GM12878 (cell line): ENCODE results near the gene PPP2R2D. TPM values are rescaled to one million over a fixed set of nuclear protein-coding genes. Genes with fewer than 3 reads are reported as not detected.

Source experiments
- ATAC-seq: fragments of 200-7000 bp; cut with Tn5 transposase; 3 replicates; pipeline ENCODE4 v1.9.1; 2020; ENCODE audit warnings: mild to moderate bottlenecking, moderate library complexity
- BruUV-seq: library from RNA; stranded (reverse); fragments of 400-500 nt; replicated peaks from 2 replicates; lab custom pipeline; 2021; lab: Mats Ljungman, UMichigan
- CTCF ChIA-PET: fragments of 300-600 bp; sonication (Branson Sonifier 250); formaldehyde crosslinking; extraction: SDS; loops from one replicate; lab custom pipeline; 2021; ENCODE audit warnings: inconsistent platforms; lab: Yijun Ruan, JAX
- POLR2A ChIA-PET: fragments of 350-600 bp; formaldehyde crosslinking; extraction: SDS; loops from one replicate; lab custom pipeline; 2021; ENCODE audit warnings: inconsistent platforms; lab: Charles Lee
- RAD21 ChIA-PET: fragments of 300-600 bp; sonication (Branson Sonifier 250); formaldehyde crosslinking; loops from one replicate; lab custom pipeline; 2023; ENCODE audit warnings: antibody characterized with exemption; ENCODE audit not compliant: unreplicated experiment; lab: Charles Lee
- SMC1A ChIA-PET: fragments of 300-600 bp; sonication (Branson Sonifier 250); formaldehyde crosslinking; loops from one replicate; lab custom pipeline; 2023; ENCODE audit not compliant: unreplicated experiment, uncharacterized antibody; lab: Charles Lee
- DNase-seq: peaks from one replicate; pipeline ENCODE4 v3.0.0-alpha.2; 2011; ENCODE audit warnings: low read depth, low spot score
- FAIRE-seq: peaks from 3 replicates; lab custom pipeline; 2011; peaks lifted over from hg19 to GRCh38; lab: Jason Lieb, UNC
- H2AFZ ChIP-seq: 2 replicates; pipeline ENCODE4 v1.6.0; 2011; ENCODE audit warnings: low read depth, low read length, control low read depth; ENCODE audit not compliant: control insufficient read depth
- H3K27ac ChIP-seq: 2 replicates; pipeline ENCODE4 v1.5.1; 2011; ENCODE audit warnings: control low read depth; ENCODE audit not compliant: control insufficient read depth, insufficient read depth
- H3K27me3 ChIP-seq, 2 experiments: replicated peaks in 1 of 2; 2 replicates each; pipeline versions ENCODE4 v1.6.0 to v1.6.1; 2011; ENCODE audit warnings: low read length in 1 of 2; ENCODE audit not compliant: control insufficient read depth in 2 of 2, insufficient read depth in 2 of 2
- H3K36me3 ChIP-seq, 2 experiments: 2 replicates each; pipeline ENCODE4 v1.5.1; 2011; ENCODE audit warnings: low read length in 1 of 2; ENCODE audit not compliant: control insufficient read depth in 2 of 2, insufficient read depth in 2 of 2
- H3K4me1 ChIP-seq: 2 replicates; pipeline ENCODE4 v1.6.1; 2011; ENCODE audit warnings: mild to moderate bottlenecking, low read length, moderate library complexity, mixed read lengths; ENCODE audit not compliant: control insufficient read depth, insufficient read depth
- H3K4me2 ChIP-seq: 2 replicates; pipeline ENCODE4 v1.6.0; 2011; ENCODE audit warnings: control low read depth; ENCODE audit not compliant: control insufficient read depth, insufficient read depth
- H3K4me3 ChIP-seq: fragments of 200-600 bp; sonication (generic); 2 replicates; pipeline ENCODE4 v1.5.1; 2016
- H3K79me2 ChIP-seq: 2 replicates; pipeline ENCODE4 v1.6.0; 2011; ENCODE audit warnings: low read length; ENCODE audit not compliant: control insufficient read depth, insufficient read depth
- H3K9ac ChIP-seq: 2 replicates; pipeline ENCODE4 v1.8.0; 2011; ENCODE audit warnings: low read length, control low read depth, mixed read lengths; ENCODE audit not compliant: control insufficient read depth, insufficient read depth
- H3K9me3 ChIP-seq: replicated peaks from 3 replicates; pipeline ENCODE4 v1.5.1; 2011; ENCODE audit warnings: mild to moderate bottlenecking, low read length; ENCODE audit not compliant: control insufficient read depth, insufficient read depth
- H4K20me1 ChIP-seq: 2 replicates; pipeline ENCODE4 v1.6.0; 2011; ENCODE audit not compliant: control insufficient read depth, insufficient read depth
- KLF5 ChIP-seq: fragments of 450-650 bp; IDR thresholded peaks from 2 replicates; pipeline ENCODE4 v1.6.1; 2014; ENCODE audit warnings: mild to moderate bottlenecking; ENCODE audit not compliant: partially characterized antibody
- ZBTB33 ChIP-seq: fragments of 450-650 bp; IDR thresholded peaks from 2 replicates; pipeline ENCODE4 v1.6.1; 2017; ENCODE audit warnings: mild to moderate bottlenecking
- ZNF217 ChIP-seq: fragments of 450-650 bp; IDR thresholded peaks from 2 replicates; pipeline ENCODE4 v1.6.1; 2017; ENCODE audit warnings: antibody characterized with exemption, mild to moderate bottlenecking
- WGBS: methylation state at CpG from one replicate; pipeline ENCODE4 v1.1.6; 2016; ENCODE audit warnings: low lambda C conversion rate; ENCODE audit not compliant: insufficient replicate concordance, insufficient coverage; ENCODE audit errors: missing lambda C conversion rate; 5-methylcytosine and 5-hydroxymethylcytosine counted together
- in situ Hi-C: fragments of 300-500 bp; cut with MboI; formaldehyde crosslinking; loops from 9 replicates; pipeline ENCODE4 v1.14.3; 2018; ENCODE audit warnings: mixed read lengths
- intact Hi-C: fragments of 100-400 bp; cut with micrococcal nuclease; formaldehyde crosslinking; loops from one replicate; pipeline ENCODE4 v1.14.2; 2022; ENCODE audit not compliant: unreplicated experiment
- polyA plus RNA-seq, 11 experiments: library from polyadenylated mRNA; depleted of rRNA in 4 of 11; unstranded in 6 of 11; stranded (reverse) in 5 of 11; fragments of >200 nt; fragmentation: Nextera tagmentation in 4 of 11; fragmentation: Illumina TruSeq in 1 of 11; extraction: Ambion mirVana in 4 of 11; extraction: Trizol in 1 of 11; gene quantifications; 1 replicate in 1 of 11; 2 replicates in 10 of 11; pipeline versions ENCODE4 v1.2.1 to v1.2.3, GENCODE V29; 2011 to 2016; ENCODE audit warnings: inconsistent platforms in 2 of 11, missing spikeins in 2 of 11, low read depth in 1 of 11
- total RNA-seq, 4 experiments: library from RNA; depleted of rRNA in 3 of 4; stranded (reverse); fragments of >200 nt in 3 of 4; fragmentation: Illumina TruSeq in 1 of 4; extraction: Trizol in 1 of 4; gene quantifications; 2 replicates each; pipeline versions ENCODE4 v1.2.1 to v1.2.3, GENCODE V29; 2013 to 2021

The PPP2R2D gene
- total and polyA plus RNA-seq, 10 of the 15 experiments (the other 5 are each of a cell fraction or from before 2014, with no cell fraction given): 2.8 to 41.9 (median 21.8) TPM

GRCh38 chr10:131899695-131900349 lies 986 bp upstream of the PPP2R2D start:
- Histone ChIP-seq H2AFZ (peak overlapping the region; percentile 93), H3K9ac (peak overlapping the region; percentile 53; the same call in 1 of the 2 replicates), H3K4me3 (peak overlapping the region; percentile 76), H3K4me1 (peaks cover 14% of the 10 kb centered on the region), H3K9me3 (no peaks in the 10 kb centered on the region), H4K20me1 (no peaks in the 10 kb centered on the region; the same call in 1 of the 2 replicates), H3K79me2 (peaks cover 31% of the 10 kb centered on the region), H3K36me3 (no peaks in the 10 kb centered on the region), H3K27ac (no peak overlapping the region), H3K4me2 (peak overlapping the region; percentile 75), H3K27me3 (no peaks in the 10 kb centered on the region; a peak in 1 of 4 replicates)
- ChIA-PET RAD21 (interaction anchor here (2.2 kb wide), 1 partner anchor 123 kb away, joined by 6 read pairs; no protein-coding TSS in a partner anchor), POLR2A (interaction anchor here (1.3 kb wide), 1 partner anchor 640 kb away, joined by 3 read pairs; no protein-coding TSS in a partner anchor), SMC1A (interaction anchor here (0.8 to 1.3 kb wide), 4 partner anchors 13 to 120 kb away, joined by 3 to 4 read pairs (median 3); no protein-coding TSS in a partner anchor), CTCF (interaction anchor here (1.2 to 1.9 kb wide), 3 partner anchors 14 to 123 kb away, joined by 5 to 9 read pairs (median 8); no protein-coding TSS in a partner anchor)
- ATAC-seq (no peak), FAIRE-seq (no peak), DNase-seq (no peak)
- TF ChIP-seq ZNF217: no peak
- TF ChIP-seq ZBTB33: no peak
- peak; percentile 15 for TF ChIP-seq KLF5
- in situ Hi-C loops (loop anchor here (5.0 to 10.0 kb wide), 3 partner anchors 82 to 555 kb away; partner anchors contain the start of genes BNIP3 and LRRC27), intact Hi-C loops (loop anchor here (2.0 to 5.0 kb wide), 2 partner anchors 81 to 432 kb away; partner anchors contain the start of genes BNIP3 and LRRC27)
- BruUV-seq: no TSS peak
- WGBS: 11% methylated on average over 24 of the region's 24 CpGs
